Smooth muscle cell of the brain vasculature (primary cell): Measurements from ENCODE around the gene COG1.
"Not testable (repeated sequence)": the region's sequence is repeated elsewhere in the genome, so short reads cannot be mapped to it uniquely, and the experiment has no call there.

ENCODE experiments used
- DNase-seq: peaks from one replicate; pipeline ENCODE4 v3.0.0-alpha.2; 2012; ENCODE audit warnings: low read depth, low spot score

The COG1 gene, protein sequence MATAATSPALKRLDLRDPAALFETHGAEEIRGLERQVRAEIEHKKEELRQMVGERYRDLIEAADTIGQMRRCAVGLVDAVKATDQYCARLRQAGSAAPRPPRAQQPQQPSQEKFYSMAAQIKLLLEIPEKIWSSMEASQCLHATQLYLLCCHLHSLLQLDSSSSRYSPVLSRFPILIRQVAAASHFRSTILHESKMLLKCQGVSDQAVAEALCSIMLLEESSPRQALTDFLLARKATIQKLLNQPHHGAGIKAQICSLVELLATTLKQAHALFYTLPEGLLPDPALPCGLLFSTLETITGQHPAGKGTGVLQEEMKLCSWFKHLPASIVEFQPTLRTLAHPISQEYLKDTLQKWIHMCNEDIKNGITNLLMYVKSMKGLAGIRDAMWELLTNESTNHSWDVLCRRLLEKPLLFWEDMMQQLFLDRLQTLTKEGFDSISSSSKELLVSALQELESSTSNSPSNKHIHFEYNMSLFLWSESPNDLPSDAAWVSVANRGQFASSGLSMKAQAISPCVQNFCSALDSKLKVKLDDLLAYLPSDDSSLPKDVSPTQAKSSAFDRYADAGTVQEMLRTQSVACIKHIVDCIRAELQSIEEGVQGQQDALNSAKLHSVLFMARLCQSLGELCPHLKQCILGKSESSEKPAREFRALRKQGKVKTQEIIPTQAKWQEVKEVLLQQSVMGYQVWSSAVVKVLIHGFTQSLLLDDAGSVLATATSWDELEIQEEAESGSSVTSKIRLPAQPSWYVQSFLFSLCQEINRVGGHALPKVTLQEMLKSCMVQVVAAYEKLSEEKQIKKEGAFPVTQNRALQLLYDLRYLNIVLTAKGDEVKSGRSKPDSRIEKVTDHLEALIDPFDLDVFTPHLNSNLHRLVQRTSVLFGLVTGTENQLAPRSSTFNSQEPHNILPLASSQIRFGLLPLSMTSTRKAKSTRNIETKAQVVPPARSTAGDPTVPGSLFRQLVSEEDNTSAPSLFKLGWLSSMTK

DNA sequence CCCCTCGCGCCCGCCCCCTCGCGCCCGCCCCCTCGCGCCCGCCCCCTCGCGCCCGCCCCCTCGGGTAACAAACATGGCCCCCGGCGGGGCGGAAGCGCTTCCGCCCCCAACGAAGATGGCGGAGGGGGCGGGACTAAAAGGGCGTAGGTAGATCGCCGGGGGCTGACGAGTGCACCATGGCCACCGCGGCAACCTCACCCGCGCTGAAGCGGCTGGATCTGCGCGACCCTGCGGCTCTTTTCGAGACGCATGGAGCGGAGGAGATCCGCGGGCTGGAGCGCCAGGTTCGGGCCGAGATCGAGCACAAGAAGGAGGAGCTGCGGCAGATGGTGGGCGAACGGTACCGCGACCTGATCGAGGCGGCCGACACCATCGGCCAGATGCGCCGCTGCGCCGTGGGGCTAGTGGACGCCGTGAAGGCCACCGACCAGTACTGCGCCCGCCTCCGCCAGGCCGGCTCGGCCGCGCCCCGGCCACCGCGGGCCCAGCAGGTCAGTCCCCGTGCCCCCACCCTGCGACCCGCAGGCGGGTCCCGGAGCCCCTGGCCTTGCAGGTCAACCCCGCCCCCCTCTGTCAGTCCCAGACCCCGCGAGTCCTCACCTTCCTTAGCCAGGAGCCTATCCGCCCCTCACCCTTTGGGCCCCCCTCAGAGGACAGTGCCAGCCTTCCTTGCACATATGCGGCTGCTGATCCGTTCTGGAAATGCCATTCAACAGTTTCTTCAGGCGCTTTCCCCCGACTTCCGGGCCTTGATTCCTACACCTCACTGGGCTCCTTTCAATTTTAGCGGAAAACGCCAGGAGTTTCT, at the start of gene COG1:
Gene COG1 (plus strand): TSS at position 162 of the 808 bp plus-strand sequence. CDS start 15 bp downstream, at position 177.
- peak; percentile 73 for DNase-seq

DNA sequence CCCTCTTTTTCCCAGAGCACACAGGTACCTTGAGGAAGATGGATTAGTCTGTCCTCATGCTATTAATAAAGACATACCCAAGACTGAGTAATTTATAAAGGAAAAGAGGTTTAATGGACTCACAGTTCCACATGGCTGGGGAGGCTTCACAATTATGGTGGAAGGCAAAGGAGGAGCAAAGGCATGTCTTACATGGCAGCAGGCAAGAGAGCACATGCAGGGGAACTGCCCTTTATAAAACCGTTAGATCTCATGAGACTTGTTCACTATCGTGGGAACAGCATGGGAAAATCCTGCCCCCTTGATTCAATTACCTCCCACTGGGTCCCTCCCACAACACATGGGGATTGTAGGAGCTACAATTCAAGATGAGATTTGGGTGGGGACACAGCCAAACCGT, 48.6 kb upstream of the COG1 start:
- DNase-seq: not testable (repeated sequence)

DNA sequence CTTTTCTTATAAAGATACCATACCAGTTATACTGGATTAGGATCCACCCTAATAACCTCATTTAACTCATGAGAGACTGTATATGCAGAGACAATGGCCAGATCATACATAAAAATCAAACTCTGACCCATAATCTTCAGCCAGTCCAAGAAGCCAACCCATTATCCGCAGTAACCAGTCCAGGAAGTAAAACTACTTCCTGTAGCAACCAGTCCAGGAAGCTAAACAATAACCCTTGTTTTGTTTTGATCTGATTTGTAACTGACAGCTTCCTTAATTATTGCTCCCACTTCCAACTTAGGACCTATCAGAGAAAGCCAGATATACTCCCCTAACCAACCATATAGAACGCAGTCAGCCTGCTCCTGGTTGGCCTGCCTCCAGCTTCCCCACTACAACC, 47.2 kb upstream of the COG1 start:
- DNase-seq: no peak

DNA sequence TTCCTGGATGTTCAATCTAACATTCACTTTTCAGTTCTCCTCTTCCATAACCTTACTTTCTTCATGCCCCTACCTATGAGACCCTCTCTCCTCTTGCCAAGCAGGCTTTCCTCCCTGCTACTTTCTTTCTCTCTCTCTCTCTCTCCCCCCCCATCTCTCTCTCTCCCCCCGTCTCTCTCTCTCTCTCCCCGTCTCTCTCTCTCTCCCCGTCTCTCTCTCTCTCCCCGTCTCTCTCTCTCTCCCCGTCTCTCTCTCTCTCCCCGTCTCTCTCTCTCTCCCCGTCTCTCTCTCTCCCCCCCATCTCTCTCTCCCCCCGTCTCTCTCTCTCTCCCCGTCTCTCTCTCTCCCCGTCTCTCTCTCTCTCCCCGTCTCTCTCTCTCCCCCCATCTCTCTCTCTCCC, 45.1 kb upstream of the COG1 start:
- DNase-seq: not testable (repeated sequence)

DNA sequence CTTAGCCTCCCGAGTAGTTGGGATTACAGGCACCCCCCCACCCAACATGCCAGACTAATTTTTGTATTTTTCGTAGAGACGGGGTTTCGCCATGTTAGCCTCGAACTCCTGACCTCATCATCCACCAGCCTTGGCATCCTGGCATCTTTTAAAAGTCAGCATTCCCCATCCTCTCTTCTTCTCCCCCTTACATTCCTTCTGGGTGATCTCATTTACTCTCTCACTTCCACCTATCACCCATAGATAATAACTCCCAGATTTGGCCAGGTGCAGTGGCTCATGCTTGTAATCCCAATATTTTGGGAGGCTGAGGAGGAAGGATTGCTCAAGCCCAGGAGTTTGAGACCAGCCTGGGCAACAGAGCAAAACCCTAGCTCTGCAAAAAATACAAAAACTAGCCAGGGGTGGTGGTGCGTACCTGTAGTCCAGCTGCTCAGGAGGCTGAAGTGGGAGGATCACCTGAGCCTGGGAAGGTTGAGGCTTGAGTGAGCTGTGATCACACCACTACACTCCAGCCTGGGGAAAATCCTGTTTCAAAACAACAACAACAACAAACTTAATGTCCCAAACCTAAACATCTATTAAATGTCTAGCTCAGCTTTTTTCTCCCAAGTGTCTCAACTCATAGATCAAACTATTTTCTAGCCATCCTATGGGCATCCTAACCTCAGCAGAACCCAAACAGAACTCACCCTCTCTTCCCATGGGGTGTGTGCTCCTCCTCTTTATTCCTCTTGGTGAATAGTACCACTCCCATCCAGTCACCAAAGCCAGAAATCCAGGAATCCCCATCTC, 44.1 kb upstream of the COG1 start:
- no peak for DNase-seq

DNA sequence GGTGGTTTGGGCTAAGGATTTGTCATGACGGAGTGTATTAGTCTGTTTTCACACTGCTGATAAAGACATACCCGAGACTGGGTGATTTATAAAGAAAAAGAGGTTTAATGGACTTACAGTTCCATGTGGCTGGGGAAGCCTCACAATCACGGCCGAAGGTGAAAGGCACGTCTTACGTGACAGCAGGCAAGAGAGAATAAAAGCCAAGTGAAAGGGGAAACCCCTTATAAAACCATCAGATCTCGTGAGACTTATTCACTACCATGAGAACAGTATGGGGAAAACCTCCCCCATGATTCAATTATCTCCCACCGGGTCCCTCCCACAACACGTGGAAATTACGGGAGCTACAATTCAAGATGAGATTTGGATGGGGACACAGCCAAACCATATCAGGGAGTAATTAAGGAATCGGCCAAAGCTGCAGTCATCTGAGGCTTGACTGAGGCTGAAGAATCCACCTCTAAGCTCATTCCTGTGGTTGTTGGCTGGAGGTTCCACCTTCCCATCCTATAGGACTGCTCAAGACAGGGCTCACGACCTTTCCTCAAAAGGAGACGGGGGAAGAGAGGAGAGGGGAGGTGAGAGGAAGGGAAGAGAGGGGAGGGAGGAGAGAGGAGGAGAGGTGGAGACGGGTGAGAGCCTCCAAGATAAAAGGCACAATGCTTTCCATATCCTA, 42.1 kb upstream of the COG1 start:
- not testable (repeated sequence) for DNase-seq

DNA sequence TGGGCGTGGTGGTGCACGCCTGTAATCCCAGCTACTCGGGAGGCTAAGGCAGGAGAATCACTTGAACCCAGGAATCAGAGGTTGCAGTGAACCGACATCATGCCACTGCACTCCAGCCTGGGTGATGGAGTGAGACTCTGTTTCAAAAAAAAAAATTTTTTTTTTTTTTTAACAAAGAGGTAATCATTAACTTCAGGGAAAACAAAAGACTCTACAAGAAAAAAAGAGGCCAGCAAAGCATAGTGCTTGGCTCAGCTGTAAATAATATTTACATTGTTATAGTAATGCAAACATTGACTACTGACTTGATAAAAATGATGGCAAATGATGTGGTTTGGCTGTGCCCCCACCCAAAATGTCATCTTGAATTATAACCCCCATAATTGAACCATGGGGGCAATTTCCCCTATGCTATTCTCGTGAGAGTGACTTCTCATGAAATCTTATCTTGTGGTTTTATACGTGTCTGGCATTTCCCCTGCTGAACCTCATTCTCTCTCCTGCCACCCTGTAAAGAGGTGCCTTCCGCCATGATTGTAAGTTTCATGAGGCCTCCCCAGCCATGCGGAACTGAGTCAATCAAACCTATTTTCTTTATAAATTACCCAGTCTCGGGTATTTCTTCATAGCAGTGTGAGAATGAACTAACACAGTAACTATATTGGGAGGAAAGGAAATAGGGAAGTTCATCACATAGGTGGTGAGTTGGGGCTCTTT, 40.8 kb upstream of the COG1 start:
- no peak for DNase-seq

DNA sequence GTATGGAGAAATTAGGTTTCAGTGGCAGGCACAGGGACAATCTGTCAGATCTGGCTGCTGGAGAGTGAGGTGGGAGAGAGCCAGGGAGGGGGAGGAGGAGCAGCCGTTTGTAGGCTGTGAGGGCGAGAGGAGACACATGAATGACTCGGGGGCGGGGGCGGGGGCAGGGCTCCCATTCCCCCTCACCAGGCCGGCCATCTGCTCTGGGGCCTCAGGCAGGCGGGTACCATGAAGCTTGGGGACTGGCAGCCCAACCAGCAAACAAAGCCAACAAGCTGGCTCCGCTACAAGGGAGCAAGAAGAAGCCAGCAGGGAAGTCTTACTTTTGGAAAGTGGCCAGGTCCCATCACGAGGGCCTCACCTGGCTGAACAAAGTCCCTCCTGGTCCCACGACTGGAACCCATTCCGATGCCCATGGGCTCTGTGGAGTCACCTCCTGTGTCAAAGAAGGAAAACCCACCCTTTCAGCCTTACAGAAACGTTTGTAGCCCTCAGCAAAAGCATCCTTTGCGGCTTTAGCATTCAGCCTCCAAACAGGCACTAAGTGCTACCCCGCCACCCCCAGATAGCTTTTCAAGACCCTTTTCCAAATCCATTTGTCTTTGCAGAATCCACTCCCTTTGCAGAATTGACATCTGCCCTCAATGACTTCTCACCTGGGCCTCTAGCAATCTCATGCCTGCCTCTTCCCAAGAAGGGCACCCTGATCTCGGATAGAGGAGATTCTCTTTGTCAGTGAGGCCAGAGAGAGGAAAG, 37.3 kb upstream of the COG1 start:
- DNase-seq: no peak

DNA sequence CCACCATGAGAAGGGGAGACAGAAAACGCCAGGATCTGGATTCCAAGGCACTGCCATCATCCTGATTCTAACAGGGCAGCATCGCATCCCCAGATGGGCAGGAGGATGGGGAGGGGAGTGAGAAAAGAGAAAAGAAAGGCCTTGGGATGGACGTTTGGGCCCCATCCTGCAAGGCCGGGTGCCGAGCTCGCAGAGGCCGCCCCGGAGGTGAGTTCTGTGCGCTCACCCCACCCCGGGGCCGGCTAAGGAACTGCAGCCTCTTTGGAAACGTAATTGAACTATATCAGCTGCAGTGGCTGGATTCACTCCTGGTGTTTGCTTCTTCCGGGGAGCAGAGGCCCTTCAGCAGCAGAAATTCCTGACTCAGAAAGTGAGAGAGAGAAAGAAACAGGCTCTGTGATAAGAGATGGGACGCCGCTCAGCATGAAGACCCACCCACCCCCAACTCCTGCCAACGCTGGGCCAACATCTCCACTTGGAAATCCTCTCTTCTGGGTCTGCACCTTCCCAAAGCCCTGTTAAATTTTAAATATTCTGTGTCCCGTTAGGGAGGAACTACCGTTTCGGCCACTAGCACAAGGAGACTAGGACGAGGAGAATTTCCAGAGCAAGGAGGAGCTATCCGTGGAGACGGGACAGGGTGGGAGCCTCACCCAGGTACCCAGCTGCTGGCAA, 36.6 kb upstream of the COG1 start:
- DNase-seq: peak; percentile 36

DNA sequence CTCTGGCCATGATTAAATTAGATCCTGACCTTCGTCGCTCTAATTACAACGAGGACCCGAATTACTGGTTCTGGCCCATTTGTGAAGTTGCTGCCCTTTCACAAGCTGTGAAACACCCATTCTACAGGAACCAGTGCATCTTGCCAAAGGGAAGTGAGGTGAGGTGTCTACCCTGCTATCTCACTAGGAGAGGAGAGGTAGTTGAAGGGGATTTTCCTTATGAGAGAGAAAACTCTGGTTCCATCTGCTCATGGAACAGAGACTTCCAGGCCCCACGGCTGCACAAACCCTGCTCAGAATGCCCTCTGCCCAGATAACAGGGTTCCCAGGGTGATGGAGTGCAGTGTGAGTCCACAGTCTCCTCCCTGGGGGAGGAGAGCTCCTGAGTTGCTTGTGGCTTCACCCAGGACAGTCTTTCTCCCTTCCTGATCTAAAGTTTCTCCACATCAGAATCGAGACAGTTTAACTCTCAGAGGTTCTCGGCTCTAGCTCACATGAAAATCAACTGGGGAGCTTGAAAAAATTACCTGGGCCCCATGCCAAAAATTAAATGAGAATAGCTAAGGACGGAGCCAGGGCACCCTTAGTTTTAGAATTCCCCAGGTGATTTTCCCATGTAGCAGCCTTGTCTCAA, 35.9 kb upstream of the COG1 start:
- DNase-seq: no peak

DNA sequence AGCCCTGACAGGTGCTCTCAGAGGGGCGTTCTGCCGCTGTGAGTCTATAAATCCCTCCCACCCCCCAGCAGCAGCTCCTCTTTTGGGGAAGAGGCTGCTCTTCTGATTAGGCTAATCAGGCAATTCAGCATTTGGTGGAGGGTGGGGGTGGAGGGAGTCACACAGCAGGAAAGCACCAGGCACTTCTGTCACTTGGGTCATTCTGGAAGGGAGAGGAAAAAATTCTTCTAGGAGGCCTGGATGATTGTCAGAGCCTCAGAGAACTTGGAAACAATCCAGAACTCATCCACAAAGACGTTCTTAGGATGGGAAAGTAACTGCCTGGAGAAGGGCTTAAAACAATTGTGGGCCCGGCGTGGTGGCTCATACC, 35.3 kb upstream of the COG1 start:
- no peak for DNase-seq

DNA sequence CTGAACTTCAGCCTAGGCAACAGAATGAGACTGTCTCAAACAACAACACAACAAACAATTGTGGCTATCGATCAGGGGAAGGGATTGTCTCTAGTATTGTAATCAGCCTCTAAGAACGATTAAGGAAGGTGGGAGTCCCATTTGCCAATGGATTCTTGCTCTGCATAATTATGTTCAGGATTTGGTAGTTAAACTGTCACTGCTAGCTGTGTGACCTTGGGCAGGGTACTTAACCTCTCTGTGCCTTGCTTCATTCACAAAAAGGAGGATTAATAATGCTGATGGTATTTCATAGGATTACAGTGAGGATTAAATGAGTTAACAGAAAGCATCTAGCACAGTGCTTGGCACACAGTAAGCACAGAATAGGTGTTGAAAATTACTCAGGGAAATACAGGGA, 34.7 kb upstream of the COG1 start:
- no peak for DNase-seq

DNA sequence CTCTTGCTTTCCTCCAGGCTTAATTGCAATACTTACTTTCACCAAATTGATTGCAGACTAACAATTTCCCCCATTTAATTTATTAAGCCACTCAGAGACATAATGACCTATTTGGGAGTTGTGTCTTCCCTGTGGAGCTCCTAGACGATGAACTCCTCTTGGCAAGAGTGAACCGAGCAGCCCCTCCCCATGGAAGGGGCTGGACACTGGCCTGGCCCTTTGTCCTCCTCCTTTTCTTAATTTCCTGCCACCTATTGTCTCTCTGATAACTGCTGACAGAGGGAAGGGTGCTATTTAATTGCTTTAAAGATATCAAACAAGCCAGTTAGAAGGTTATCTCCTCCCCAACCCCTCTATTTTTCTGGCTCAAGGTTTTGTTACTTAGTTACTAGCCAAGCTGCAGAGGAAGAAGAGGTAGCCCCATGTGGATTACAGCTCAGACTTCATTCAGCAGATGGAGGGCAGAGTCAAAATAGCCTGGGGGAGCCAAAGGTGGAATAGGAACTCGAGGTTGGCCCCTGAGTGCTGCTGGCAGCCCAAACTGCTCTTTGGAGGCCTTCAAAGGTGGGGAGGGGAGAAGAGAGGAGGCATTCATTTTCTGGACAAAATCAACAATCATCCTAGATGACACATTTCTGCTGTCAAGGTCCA, 31.8 kb upstream of the COG1 start:
- DNase-seq: no peak

DNA sequence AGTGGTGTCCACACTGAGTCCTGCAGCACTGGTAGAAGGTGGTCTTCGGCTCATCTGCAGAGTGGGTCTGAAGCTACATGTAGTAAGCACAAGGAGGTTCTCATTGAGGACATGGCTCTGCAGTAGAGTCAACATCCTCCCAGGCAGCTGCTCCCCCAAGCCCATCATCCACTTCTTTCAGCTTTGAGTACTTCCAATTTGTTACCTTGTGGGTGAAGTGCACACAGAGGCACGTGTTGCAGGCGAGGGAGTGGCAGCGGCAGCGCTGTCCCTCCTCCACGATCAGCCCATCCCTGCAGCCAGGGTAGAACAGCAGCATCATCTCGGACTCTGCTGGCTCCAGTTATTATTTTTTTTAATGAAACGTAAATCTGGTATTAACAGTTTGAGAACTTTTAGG, 29.8 kb upstream of the COG1 start:
- DNase-seq: no peak

DNA sequence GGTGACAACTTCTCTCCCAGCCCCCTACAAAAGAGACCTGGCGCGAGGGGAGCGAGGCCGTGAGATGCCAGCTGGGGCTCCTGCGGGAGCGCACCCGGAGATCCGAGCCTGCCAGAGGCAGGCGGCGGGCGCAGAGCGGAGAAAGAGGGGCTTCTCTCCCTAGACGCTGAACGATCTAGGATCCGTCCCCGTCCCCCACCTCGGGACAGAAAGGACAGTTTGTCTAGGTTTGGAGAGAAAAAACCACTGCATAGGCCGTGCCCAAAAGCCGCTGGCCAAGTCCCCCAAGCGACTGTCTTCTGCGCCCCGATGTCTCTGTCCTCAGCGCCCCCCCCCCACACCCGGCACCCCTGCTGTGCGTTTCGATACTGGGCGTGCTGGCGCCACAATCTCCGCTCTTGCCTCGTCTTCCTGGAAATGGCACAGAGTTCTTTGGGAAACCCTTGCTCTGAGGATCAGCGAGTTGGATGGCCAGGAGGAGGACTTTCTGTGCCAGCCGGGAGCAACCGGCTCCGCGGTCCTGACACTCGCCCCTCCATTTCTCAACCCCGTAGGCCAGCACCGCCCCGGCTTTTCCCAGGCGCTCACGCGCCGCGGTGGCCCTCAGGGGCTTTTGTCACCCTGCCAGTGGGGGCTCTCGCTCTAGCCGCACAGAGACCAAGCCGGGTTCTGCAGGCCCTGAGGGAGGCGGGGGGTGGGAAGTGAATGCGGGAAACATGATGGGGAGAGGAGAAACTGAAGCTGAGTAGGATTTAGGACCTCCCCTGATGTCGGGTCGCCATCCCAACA, 27.0 kb upstream of the COG1 start:
- no peak for DNase-seq

DNA sequence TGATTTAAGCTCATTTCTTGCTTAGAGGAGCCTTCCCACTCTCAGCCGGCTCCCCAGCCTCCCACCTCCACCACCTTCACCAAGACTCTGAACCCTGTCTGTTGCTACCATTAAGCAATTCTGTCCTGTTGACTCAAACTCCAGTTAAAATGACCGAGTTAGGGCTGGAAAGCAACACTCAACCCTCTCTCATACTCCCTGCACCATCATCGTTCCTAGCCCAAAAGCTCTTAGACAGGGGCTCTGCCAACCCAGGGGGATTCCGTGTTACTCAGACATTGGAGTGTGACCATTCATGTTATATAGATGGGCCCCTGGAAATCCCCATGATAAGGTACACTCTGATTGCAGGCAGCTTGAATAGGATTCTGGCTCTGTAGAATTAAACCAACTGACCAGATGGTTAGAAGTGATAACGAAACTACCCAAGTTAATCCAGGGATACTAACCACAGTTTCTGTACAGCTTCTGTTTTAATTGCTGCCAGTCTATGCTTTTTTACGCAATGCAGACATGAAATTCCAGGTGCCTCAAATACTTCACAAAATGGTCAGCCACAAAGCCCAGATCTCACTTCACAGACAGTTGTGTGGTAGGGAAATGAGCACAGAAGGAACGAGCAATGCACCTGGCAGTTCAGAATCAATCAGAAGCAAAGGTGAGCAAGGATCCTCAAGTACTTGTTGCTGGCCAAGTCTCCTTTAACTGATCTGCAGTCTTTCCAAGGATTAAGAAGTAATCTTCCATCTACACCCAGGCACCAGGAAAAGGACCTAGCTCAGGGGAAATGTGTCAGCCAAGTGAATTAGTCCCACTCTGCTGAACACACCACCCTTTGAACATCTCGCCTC, 25.9 kb upstream of the COG1 start:
- DNase-seq: no peak
